ENCODE measurements around the gene CHST2. TPM values are rescaled to one million over a fixed set of nuclear protein-coding genes. Genes with fewer than 3 reads are reported as not detected.

The CHST2 gene
- total RNA-seq, 2 experiments from 2014 or later = 6.0 to 6.9 TPM

- Mint-ChIP-seq H3K4me3 (no peak overlapping the region), H3K27me3 (no peaks in the 10 kb centered on the region), H3K27ac (no peak overlapping the region), H3K4me1 (ENCODE audit: low read depth) (peaks cover 7% of the 10 kb centered on the region), H3K36me3 (ENCODE audit: low read depth) (no peaks in the 10 kb centered on the region), H3K9me3 (no peaks in the 10 kb centered on the region)
- TF ChIP-seq, protein P1, sequence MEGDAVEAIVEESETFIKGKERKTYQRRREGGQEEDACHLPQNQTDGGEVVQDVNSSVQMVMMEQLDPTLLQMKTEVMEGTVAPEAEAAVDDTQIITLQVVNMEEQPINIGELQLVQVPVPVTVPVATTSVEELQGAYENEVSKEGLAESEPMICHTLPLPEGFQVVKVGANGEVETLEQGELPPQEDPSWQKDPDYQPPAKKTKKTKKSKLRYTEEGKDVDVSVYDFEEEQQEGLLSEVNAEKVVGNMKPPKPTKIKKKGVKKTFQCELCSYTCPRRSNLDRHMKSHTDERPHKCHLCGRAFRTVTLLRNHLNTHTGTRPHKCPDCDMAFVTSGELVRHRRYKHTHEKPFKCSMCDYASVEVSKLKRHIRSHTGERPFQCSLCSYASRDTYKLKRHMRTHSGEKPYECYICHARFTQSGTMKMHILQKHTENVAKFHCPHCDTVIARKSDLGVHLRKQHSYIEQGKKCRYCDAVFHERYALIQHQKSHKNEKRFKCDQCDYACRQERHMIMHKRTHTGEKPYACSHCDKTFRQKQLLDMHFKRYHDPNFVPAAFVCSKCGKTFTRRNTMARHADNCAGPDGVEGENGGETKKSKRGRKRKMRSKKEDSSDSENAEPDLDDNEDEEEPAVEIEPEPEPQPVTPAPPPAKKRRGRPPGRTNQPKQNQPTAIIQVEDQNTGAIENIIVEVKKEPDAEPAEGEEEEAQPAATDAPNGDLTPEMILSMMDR (IDR thresholded peaks at IDR 0.05) = no peak
- ATAC-seq (no peak), DNase-seq (no peak)
- POLR2A ChIA-PET = no interaction called here
- CTCF ChIA-PET = interaction anchor here (1.1 kb wide), 1 partner anchor 9 kb away, joined by 3 read pairs; no protein-coding TSS in a partner anchor
- intact Hi-C loops (cut with micrococcal nuclease) = no loop called here
These were observed 40.7 kb upstream of the CHST2 start for GRCh38 chr3:143078883-143079282.

DNA sequence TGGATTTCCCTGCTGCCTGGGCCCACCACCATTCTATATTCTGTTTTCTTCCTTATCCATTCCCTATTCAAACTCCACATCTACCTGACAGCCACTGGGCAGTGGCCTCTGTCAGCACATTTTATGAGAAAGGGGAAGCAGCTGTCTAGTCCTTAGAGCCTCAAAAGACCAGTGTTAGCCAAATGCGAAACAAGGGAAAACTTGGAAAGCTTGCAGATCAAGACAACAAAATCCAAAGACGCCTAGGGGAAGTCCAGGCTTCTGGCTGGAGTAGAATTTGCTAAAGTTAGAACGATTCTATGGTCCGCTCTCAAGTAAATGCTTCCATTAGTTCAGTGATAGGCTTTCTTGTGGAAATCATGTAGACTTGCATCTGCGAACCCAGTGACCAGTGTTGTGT lies 39.4 kb upstream of the CHST2 start:
- no peak for ATAC-seq
- ChIA-PET POLR2A (no interaction called here), CTCF (no interaction called here)
- Mint-ChIP-seq H3K4me3 (no peak overlapping the region), H3K27ac (no peak overlapping the region), H3K36me3 (ENCODE audit: low read depth) (no peaks in the 10 kb centered on the region), H3K27me3 (no peaks in the 10 kb centered on the region), H3K4me1 (ENCODE audit: low read depth) (peaks cover 7% of the 10 kb centered on the region), H3K9me3 (no peaks in the 10 kb centered on the region)
- intact Hi-C loops (cut with micrococcal nuclease) = no loop called here
- DNase-seq = no peak
- TF ChIP-seq, protein P1 (IDR thresholded peaks at IDR 0.05) = no peak

GRCh38 chr3:143081365-143081764 lies 38.2 kb upstream of the CHST2 start:
- H3K27me3 Mint-ChIP-seq = no peaks in the 10 kb centered on the region
- H3K36me3 Mint-ChIP-seq (ENCODE audit: low read depth) = no peaks in the 10 kb centered on the region
- no peak for ATAC-seq
- ChIA-PET POLR2A (interaction anchor here (1.1 to 1.4 kb wide), 2 partner anchors 15 to 22 kb away, joined by 3 to 5 read pairs; no protein-coding TSS in a partner anchor), CTCF (interaction anchor here (1.1 kb wide), 1 partner anchor 136 kb away, joined by 3 read pairs; no protein-coding TSS in a partner anchor)
- intact Hi-C loops (cut with micrococcal nuclease) = no loop called here
- peaks cover 7% of the 10 kb centered on the region for H3K4me1 Mint-ChIP-seq (ENCODE audit: low read depth)
- DNase-seq = no peak
- no peaks in the 10 kb centered on the region for H3K9me3 Mint-ChIP-seq
- TF ChIP-seq, protein P1 (IDR thresholded peaks at IDR 0.05) = no peak
- H3K4me3 Mint-ChIP-seq = no peak overlapping the region
- H3K27ac Mint-ChIP-seq = no peak overlapping the region

DNA sequence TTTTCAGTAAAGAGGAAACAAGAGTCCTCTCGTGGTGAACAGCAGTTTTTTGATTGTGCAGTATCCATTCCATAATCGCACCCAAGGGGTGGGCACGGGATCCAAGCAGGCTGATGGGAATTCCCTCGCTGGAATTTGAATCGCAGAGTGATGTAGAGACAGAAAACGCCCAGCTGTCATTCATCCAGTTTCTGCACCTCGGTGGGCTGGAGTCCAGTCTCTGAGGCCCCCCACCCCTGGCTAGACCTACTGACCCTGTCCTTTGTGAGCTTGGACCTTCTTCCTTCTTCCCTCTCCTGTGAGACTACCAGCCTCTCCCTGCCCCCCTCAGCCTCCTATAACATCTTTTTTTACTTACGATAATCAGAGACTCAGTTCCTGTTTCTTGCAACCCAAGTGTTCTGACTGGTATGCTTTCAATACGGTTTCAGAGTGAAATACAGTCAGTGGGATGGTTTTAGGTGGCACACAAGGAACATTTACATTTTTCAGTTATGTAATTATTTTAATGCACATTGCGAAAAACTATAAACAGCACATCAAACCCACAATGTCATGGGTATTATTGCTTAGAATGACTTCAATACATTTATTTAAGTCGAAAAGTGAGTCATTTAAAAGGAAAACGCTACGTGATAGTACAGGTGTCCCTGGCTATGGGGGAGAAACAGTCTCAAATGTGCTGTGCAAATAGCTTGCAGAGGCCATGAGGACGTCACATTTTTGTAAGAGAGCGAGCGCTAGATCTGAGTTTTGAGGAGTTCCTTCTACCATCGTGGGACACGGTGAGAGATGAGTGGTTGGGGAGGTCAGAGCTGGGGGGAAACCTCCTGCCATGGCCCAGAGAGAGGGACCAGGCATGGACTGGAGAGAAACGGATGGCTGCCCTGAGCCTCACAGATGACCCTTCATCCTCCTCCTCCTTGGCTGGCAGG lies 37.5 kb upstream of the CHST2 start:
- Mint-ChIP-seq H3K27ac (peak overlapping the region; percentile 71), H3K4me3 (peak overlapping the region; percentile 35), H3K36me3 (ENCODE audit: low read depth) (no peaks in the 10 kb centered on the region), H3K27me3 (no peaks in the 10 kb centered on the region), H3K4me1 (ENCODE audit: low read depth) (peaks cover 7% of the 10 kb centered on the region), H3K9me3 (no peaks in the 10 kb centered on the region)
- ChIA-PET CTCF (interaction anchor here (1.1 kb wide), 1 partner anchor 135 kb away, joined by 3 read pairs; no protein-coding TSS in a partner anchor), POLR2A (interaction anchor here (1.4 kb wide), 1 partner anchor 21 kb away, joined by 3 read pairs; no protein-coding TSS in a partner anchor)
- peak; percentile 16 for DNase-seq
- TF ChIP-seq, protein P1 (IDR thresholded peaks at IDR 0.05) = no peak
- peak; percentile 81 for ATAC-seq
- intact Hi-C loops (cut with micrococcal nuclease) = no loop called here

DNA sequence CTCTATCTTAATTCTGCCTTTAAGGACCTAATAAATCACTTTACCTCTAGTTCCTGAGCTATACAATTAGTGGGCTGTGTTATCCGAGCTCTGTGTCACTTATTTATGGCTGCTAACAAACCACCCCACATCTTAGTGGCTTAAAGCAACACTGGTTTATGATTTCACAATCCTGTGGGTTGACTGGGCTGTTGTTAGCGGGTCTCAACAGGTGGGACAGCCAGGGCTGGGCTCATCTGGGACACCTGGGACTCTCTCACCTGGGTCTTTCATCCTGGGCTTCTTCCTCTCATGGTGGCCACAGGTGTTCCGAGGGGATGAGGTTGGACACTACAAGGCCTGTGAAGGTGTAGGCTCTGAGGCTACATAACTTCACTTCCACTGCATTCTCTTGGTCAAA lies 35.8 kb upstream of the CHST2 start:
- Mint-ChIP-seq H3K4me1 (ENCODE audit: low read depth) (peaks cover 5% of the 10 kb centered on the region), H3K4me3 (no peak overlapping the region)

More for the DNA sequence above, 35.8 kb upstream of the CHST2 start:
- TF ChIP-seq, protein P1 (IDR thresholded peaks at IDR 0.05) = no peak
- Mint-ChIP-seq H3K36me3 (ENCODE audit: low read depth) (no peaks in the 10 kb centered on the region), H3K27me3 (no peaks in the 10 kb centered on the region), H3K9me3 (no peaks in the 10 kb centered on the region), H3K27ac (no peak overlapping the region)
- ChIA-PET CTCF (no interaction called here), POLR2A (no interaction called here)
- intact Hi-C loops (cut with micrococcal nuclease) = no loop called here
- DNase-seq (no peak), ATAC-seq (no peak)
